Stimulated activated naive CD8-positive, alpha-beta T cell treated with anti-CD3 and anti-CD28 coated beads, Interleukin-15, amount 100 ng/mL, for 72 hours (primary cell): ENCODE results near the gene BCL7C.
"Not testable (repeated sequence)": the region's sequence is repeated elsewhere in the genome, so short reads cannot be mapped to it uniquely, and the experiment has no call there.

Experiments used
- ATAC-seq: fragments of 150-1000 bp; cut with Tn5 transposase; 2 replicates; pipeline ENCODE4 v1.10.0; 2021; ENCODE audit warnings: mild to moderate bottlenecking, moderate library complexity
- DNase-seq, 2 donors: peaks; one replicate each; pipeline ENCODE4 v3.0.0; 2021 to 2022
- H3K27ac Mint-ChIP-seq, 2 donors: one replicate each; pipeline ENCODE4 v1.8.0; 2022; ENCODE audit warnings: mild to moderate bottlenecking in 2 of 2, mixed read lengths in 2 of 2, moderate library complexity in 2 of 2
- H3K27me3 Mint-ChIP-seq: one replicate; pipeline ENCODE4 v1.8.0; 2022; ENCODE audit warnings: mixed read lengths
- H3K4me1 Mint-ChIP-seq: one replicate; pipeline ENCODE4 v1.8.0; 2022; ENCODE audit warnings: mild to moderate bottlenecking, mixed read lengths
- H3K4me3 Mint-ChIP-seq, 2 donors: one replicate each; pipeline ENCODE4 v1.8.0; 2022; ENCODE audit warnings: mild to moderate bottlenecking in 2 of 2, mixed read lengths in 2 of 2, moderate library complexity in 1 of 2
- H3K9me3 Mint-ChIP-seq, 2 donors: one replicate each; pipeline ENCODE4 v1.8.0; 2022; ENCODE audit warnings: mixed read lengths in 2 of 2

BCL7C gene

DNA sequence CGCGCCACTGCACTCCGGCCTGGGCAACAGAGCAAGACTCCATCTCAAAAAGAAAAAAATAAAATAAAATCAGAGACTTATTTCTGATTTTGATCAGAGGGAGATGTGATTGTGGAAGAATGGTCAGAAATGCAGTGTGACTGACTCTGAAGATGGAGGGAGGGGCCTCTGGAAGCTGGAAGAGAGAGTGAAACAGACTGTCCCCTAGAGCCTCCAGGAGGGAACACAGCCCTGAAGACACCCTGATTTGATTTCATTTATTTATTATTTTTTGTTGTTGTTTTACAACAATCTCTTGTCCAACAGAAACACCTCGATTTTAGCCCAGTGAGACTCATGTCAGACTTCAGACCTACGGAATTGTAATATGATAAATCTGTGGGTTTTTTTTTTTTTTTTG, 26.1 kb downstream of the BCL7C start:
- H3K27me3 Mint-ChIP-seq, result no peaks in the 10 kb centered on the region

GRCh38 chr16:30866031-30866430, 27.8 kb downstream of the BCL7C start:
- Mint-ChIP-seq H3K9me3 (no peaks in the 10 kb centered on the region), H3K4me1 (no peaks in the 10 kb centered on the region), H3K27me3 (no peaks in the 10 kb centered on the region), H3K4me3 (no peak overlapping the region), H3K27ac (no peak overlapping the region)
- ATAC-seq (no peak), DNase-seq (no peak)

More for the DNA sequence above, 26.1 kb downstream of the BCL7C start:
- ATAC-seq (peak; percentile 59), DNase-seq (no peak)
- Mint-ChIP-seq H3K9me3 (no peaks in the 10 kb centered on the region), H3K4me1 (peaks cover 11% of the 10 kb centered on the region), H3K4me3 (no peak overlapping the region), H3K27ac (no peak overlapping the region)

- not testable (repeated sequence) for H3K27ac Mint-ChIP-seq, ATAC-seq, H3K4me1 Mint-ChIP-seq, H3K27me3 Mint-ChIP-seq, H3K4me3 Mint-ChIP-seq, H3K9me3 Mint-ChIP-seq, DNase-seq
Measured at GRCh38 chr16:30863178-30863577, 30.7 kb downstream of the BCL7C start.

- not testable (repeated sequence) for H3K27me3 Mint-ChIP-seq, ATAC-seq, H3K4me3 Mint-ChIP-seq, DNase-seq, H3K9me3 Mint-ChIP-seq, H3K4me1 Mint-ChIP-seq
- H3K27ac Mint-ChIP-seq, result peak overlapping the region in 1 of 2 donors; percentile 2
Measured at GRCh38 chr16:30860729-30861128, 33.1 kb downstream of the BCL7C start.

DNA sequence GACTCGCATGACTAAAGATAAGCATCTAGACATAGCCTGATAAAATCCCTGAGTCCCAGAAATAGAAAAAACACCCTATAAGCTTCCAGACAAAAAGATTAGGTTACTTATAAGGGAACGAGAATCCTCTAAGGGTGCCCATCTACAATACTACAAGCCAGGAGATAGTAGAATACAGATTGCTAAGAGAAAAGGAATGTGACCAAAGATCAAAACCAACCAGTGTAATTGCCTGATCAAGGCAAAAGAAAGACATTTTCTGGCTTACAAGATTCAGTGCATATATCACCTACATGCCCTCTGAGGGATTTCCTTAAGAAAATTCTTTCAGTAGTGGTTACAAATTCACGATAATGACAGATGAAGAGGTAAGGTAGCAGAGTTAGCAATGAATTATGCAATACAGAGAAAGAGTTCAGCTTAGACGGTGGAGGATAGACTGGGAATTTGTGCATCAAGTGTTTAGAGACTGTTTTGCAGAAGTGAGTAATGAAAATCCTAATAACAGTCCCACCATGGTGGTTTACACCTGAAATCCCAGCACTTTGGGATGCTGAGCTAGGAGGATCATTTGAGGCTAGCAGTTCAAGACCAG, 35.0 kb downstream of the BCL7C start:
- Mint-ChIP-seq H3K27me3 (no peaks in the 10 kb centered on the region), H3K4me3 (no peak overlapping the region), H3K9me3 (no peaks in the 10 kb centered on the region), H3K4me1 (no peaks in the 10 kb centered on the region), H3K27ac (no peak overlapping the region)
- no peak for DNase-seq
- no peak for ATAC-seq

- no peak overlapping the region for H3K27ac Mint-ChIP-seq
- no peak overlapping the region for H3K4me3 Mint-ChIP-seq
- no peak for ATAC-seq
- no peaks in the 10 kb centered on the region for H3K27me3 Mint-ChIP-seq
- H3K4me1 Mint-ChIP-seq, result no peaks in the 10 kb centered on the region
- DNase-seq, result no peak
- H3K9me3 Mint-ChIP-seq, result no peaks in the 10 kb centered on the region
Measured at GRCh38 chr16:30858111-30858495, 35.8 kb downstream of the BCL7C start.

GRCh38 chr16:30853758-30854157, 40.1 kb downstream of the BCL7C start:
- DNase-seq, result no peak
- no peak overlapping the region for H3K4me3 Mint-ChIP-seq

GRCh38 chr16:30850246-30850645, 43.6 kb downstream of the BCL7C start:
- Mint-ChIP-seq H3K4me1 (peaks cover under 1% of the 10 kb centered on the region), H3K4me3 (no peak overlapping the region), H3K27ac (no peak overlapping the region), H3K27me3 (no peaks in the 10 kb centered on the region), H3K9me3 (no peaks in the 10 kb centered on the region)
- DNase-seq (no peak), ATAC-seq (no peak)

More at GRCh38 chr16:30853758-30854157, 40.1 kb downstream of the BCL7C start:
- H3K4me1 Mint-ChIP-seq, result no peaks in the 10 kb centered on the region
- no peak for ATAC-seq
- no peaks in the 10 kb centered on the region for H3K9me3 Mint-ChIP-seq
- no peaks in the 10 kb centered on the region for H3K27me3 Mint-ChIP-seq
- no peak overlapping the region for H3K27ac Mint-ChIP-seq

GRCh38 chr16:30846649-30847402, 47.1 kb downstream of the BCL7C start:
- Mint-ChIP-seq H3K27me3 (no peaks in the 10 kb centered on the region), H3K9me3 (no peaks in the 10 kb centered on the region), H3K4me3 (no peak overlapping the region), H3K27ac (no peak overlapping the region), H3K4me1 (peaks cover 11% of the 10 kb centered on the region)
- no peak for ATAC-seq
- DNase-seq, result no peak

DNA sequence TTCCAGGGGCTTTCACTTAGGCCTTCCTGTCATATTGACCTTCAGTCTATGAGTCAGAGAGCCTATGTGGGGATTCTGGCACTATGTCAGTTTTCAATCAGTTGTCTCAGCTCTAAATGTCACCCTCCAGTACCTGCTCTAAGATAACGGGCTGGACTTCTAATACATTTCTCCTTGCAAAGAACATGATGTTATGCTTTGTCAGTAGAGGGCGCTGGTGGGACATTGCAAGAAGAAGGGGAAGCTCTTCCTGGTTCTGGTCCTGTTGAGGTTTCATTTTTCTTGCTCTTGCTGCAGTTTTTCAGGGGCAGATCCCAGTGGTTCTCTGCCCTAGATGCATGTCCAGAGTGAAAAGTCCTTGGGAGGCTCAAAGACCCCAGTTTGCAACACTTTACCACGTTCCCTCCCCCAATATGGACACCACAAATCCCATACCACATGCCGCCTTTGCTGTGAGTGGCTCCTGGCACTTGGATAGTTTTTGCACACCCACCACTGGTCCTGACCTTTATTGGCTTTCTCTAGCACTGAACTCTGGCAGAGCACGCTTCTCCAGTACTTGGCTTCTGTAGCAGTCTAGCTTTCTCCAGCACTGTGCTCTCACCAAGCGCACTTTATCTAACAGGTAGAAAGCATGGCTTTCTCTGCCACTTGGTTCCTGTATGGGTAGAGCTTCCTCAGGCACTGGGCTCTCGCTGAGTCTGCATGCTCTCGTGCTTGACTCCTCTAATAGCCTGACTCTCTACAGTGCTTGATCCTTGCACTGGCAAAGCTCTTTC, 49.0 kb downstream of the BCL7C start:
- ATAC-seq (peak; percentile 95), DNase-seq (peak; percentile 80 to 81)
- Mint-ChIP-seq H3K27me3 (no peaks in the 10 kb centered on the region), H3K27ac (peak overlapping the region; percentile 41 to 59), H3K4me1 (peaks cover 11% of the 10 kb centered on the region), H3K9me3 (no peaks in the 10 kb centered on the region), H3K4me3 (peak overlapping the region; percentile 31 to 66)

- Mint-ChIP-seq H3K27me3 (no peaks in the 10 kb centered on the region), H3K4me3 (no peak overlapping the region), H3K9me3 (no peaks in the 10 kb centered on the region), H3K4me1 (peaks cover 11% of the 10 kb centered on the region), H3K27ac (no peak overlapping the region)
- DNase-seq (no peak), ATAC-seq (peak; percentile 56)
Measured at GRCh38 chr16:30844346-30844670, 49.6 kb downstream of the BCL7C start.

GRCh38 chr16:30843501-30843900, 50.4 kb downstream of the BCL7C start:
- peaks cover 11% of the 10 kb centered on the region for H3K4me1 Mint-ChIP-seq
- DNase-seq (no peak), ATAC-seq (no peak)
- no peaks in the 10 kb centered on the region for H3K27me3 Mint-ChIP-seq
- peak overlapping the region in 1 of 2 donors; percentile 19 for H3K27ac Mint-ChIP-seq
- H3K4me3 Mint-ChIP-seq, result no peak overlapping the region
- no peaks in the 10 kb centered on the region for H3K9me3 Mint-ChIP-seq

- DNase-seq, result no peak
- peaks cover 11% of the 10 kb centered on the region for H3K4me1 Mint-ChIP-seq
- no peak overlapping the region for H3K27ac Mint-ChIP-seq
- no peak overlapping the region for H3K4me3 Mint-ChIP-seq
- no peaks in the 10 kb centered on the region for H3K27me3 Mint-ChIP-seq
- no peak for ATAC-seq
- H3K9me3 Mint-ChIP-seq, result no peaks in the 10 kb centered on the region
Measured at GRCh38 chr16:30842971-30843370, 50.9 kb downstream of the BCL7C start.

GRCh38 chr16:30841332-30841731, 52.5 kb downstream of the BCL7C start:
- no peaks in the 10 kb centered on the region for H3K27me3 Mint-ChIP-seq
- ATAC-seq (no peak), DNase-seq (no peak)
- H3K4me3 Mint-ChIP-seq, result no peak overlapping the region
- H3K4me1 Mint-ChIP-seq, result peaks cover 11% of the 10 kb centered on the region
- H3K27ac Mint-ChIP-seq, result no peak overlapping the region
- no peaks in the 10 kb centered on the region for H3K9me3 Mint-ChIP-seq

GRCh38 chr16:30840611-30841010, 53.3 kb downstream of the BCL7C start:
- peaks cover 11% of the 10 kb centered on the region for H3K4me1 Mint-ChIP-seq
- no peak for DNase-seq
- H3K27ac Mint-ChIP-seq, result no peak overlapping the region
- H3K27me3 Mint-ChIP-seq, result no peaks in the 10 kb centered on the region
- no peak overlapping the region for H3K4me3 Mint-ChIP-seq
- H3K9me3 Mint-ChIP-seq, result no peaks in the 10 kb centered on the region
- no peak for ATAC-seq
